ENCODE results near the gene CFAP74. TPM values are rescaled to one million over a fixed set of nuclear protein-coding genes. Genes with fewer than 3 reads are reported as not detected.
A peak's percentile ranks its signal among the peaks of the same experiment; 100 is the strongest.
"Not testable (repeated sequence)": the region's sequence is repeated elsewhere in the genome, so short reads cannot be mapped to it uniquely, and the experiment has no call there.

The CFAP74 gene
- total and polyA plus RNA-seq, 5 donors from 2014 or later: not detected

GRCh38 chr1:1986451-1987141 lies 17.0 kb downstream of the CFAP74 start:
- no peaks in the 10 kb centered on the region for H3K9me3 Mint-ChIP-seq
- DNase-seq (no peak), ATAC-seq (ENCODE audit: low read depth in 2 of 2) (no peak)
- Histone ChIP-seq H3K4me3 (ENCODE audit: low read depth, low read length) (no peak overlapping the region), H3K9me3 (ENCODE audit: control insufficient read depth in 2 of 2, low read length in 2 of 2) (no peaks in the 10 kb centered on the region), H3K36me3 (ENCODE audit: control insufficient read depth, insufficient read depth, low read length) (no peaks in the 10 kb centered on the region), H3K27ac (ENCODE audit: insufficient read depth, low read length, poor library complexity, severe bottlenecking) (no peak overlapping the region), H3K27me3 (ENCODE audit: control insufficient read depth, insufficient read depth, low read length) (peaks cover 2% of the 10 kb centered on the region), H3K4me1 (ENCODE audit: control insufficient read depth, insufficient read depth, low read length, poor library complexity, severe bottlenecking) (no peaks in the 10 kb centered on the region)
- peaks cover 9% of the 10 kb centered on the region for H3K27me3 Mint-ChIP-seq
- no peaks in the 10 kb centered on the region for H3K36me3 Mint-ChIP-seq
- no peak overlapping the region for H3K27ac Mint-ChIP-seq
- H3K4me1 Mint-ChIP-seq: peaks cover 0 to 2% (median 0%) of the 10 kb centered on the region in 4 donors
- no peak overlapping the region for H3K4me3 Mint-ChIP-seq

DNA sequence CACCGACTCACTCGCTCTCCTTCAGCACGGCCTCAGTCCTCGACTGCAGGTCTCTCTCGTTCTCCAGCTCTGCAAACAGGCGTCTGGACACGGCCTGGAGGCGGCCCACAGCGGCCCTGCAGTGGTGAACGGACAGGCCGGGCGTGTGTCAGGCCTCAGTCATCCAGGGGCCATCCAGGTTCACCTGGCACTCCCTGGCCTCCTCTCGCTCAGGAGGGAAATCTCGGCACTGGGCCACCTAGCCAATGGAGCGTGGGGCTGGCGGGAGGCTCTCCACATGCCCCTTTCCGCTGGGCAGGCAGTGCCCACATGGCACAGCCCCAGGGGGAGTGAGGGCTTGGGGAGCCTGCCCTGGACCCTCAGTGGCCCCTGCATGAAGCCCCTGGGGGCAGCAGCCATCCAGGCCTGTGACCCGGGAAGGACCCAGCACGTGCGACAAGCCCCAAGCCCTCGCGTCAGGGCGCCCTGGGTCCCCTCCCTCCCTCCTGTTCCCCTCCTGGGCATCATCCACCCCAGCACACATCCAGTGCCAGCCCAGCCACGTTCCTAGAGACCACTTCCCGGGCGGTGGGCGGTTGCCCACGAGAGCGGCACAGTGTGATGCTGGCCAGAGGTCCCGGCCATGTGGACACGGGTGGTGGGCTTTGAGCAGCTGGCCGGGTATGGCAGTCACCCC lies 18.1 kb downstream of the CFAP74 start:
- Mint-ChIP-seq H3K27me3 (no peaks in the 10 kb centered on the region), H3K27ac (no peak overlapping the region), H3K9me3 (no peaks in the 10 kb centered on the region), H3K4me3 (no peak overlapping the region), H3K36me3 (no peaks in the 10 kb centered on the region), H3K4me1 (peaks cover 0 to 2% (median 0%) of the 10 kb centered on the region in 4 donors)
- DNase-seq (no peak), ATAC-seq (ENCODE audit: low read depth in 2 of 2) (no peak)
- peaks cover 2% of the 10 kb centered on the region for H3K27me3 ChIP-seq (ENCODE audit: control insufficient read depth, insufficient read depth, low read length)
- no peaks in the 10 kb centered on the region for H3K36me3 ChIP-seq (ENCODE audit: control insufficient read depth, insufficient read depth, low read length)
- no peak overlapping the region for H3K27ac ChIP-seq (ENCODE audit: insufficient read depth, low read length, poor library complexity, severe bottlenecking)
- no peak overlapping the region for H3K4me3 ChIP-seq (ENCODE audit: low read depth, low read length)
- H3K9me3 ChIP-seq (ENCODE audit: control insufficient read depth in 2 of 2, low read length in 2 of 2): no peaks in the 10 kb centered on the region
- H3K4me1 ChIP-seq (ENCODE audit: control insufficient read depth, insufficient read depth, low read length, poor library complexity, severe bottlenecking): no peaks in the 10 kb centered on the region

DNA sequence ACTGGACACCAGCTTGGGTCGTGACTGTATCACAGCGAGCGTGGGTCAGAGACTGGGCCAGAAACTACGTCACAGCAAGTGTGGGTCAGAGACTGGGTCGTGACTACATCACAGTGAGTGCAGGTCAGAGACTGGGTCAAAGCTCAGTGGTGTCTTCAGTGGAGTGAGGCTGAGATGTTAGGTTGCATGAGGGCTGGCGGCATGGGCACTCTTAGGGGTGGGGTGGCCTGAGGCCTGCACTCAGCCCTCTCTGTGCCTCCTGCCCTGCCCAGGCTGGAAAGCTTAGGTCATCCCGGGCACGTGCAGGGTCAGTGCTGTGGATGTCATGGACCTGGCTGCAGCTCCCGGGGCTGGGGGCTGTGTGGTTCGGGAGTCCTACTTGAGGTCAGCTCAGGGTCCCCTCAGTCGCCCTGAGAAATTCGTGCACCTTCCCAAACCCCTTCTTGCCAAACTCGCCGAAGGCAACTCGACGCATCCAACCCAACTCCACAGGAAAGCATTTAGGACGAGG lies 19.0 kb downstream of the CFAP74 start:
- no peaks in the 10 kb centered on the region for H3K9me3 ChIP-seq (ENCODE audit: control insufficient read depth in 2 of 2, low read length in 2 of 2)
- no peaks in the 10 kb centered on the region for H3K27me3 Mint-ChIP-seq
- DNase-seq (no peak), ATAC-seq (ENCODE audit: low read depth in 2 of 2) (no peak)
- H3K4me3 Mint-ChIP-seq: peak overlapping the region in 1 of 4 donors; percentile 58
- no peaks in the 10 kb centered on the region for H3K36me3 ChIP-seq (ENCODE audit: control insufficient read depth, insufficient read depth, low read length)
- H3K36me3 Mint-ChIP-seq: no peaks in the 10 kb centered on the region
- no peaks in the 10 kb centered on the region for H3K27me3 ChIP-seq (ENCODE audit: control insufficient read depth, insufficient read depth, low read length)
- no peak overlapping the region for H3K4me3 ChIP-seq (ENCODE audit: low read depth, low read length)
- no peak overlapping the region for H3K27ac Mint-ChIP-seq
- peaks cover 0 to 2% (median 0%) of the 10 kb centered on the region in 4 donors for H3K4me1 Mint-ChIP-seq
- no peaks in the 10 kb centered on the region for H3K9me3 Mint-ChIP-seq
- H3K4me1 ChIP-seq (ENCODE audit: control insufficient read depth, insufficient read depth, low read length, poor library complexity, severe bottlenecking): no peaks in the 10 kb centered on the region
- H3K27ac ChIP-seq (ENCODE audit: insufficient read depth, low read length, poor library complexity, severe bottlenecking): no peak overlapping the region

- Histone ChIP-seq H3K27ac (ENCODE audit: insufficient read depth, low read length, poor library complexity, severe bottlenecking) (no peak overlapping the region), H3K4me1 (ENCODE audit: control insufficient read depth, insufficient read depth, low read length, poor library complexity, severe bottlenecking) (no peaks in the 10 kb centered on the region), H3K9me3 (ENCODE audit: control insufficient read depth in 2 of 2, low read length in 2 of 2) (no peaks in the 10 kb centered on the region), H3K36me3 (ENCODE audit: control insufficient read depth, insufficient read depth, low read length) (no peaks in the 10 kb centered on the region), H3K4me3 (ENCODE audit: low read depth, low read length) (no peak overlapping the region), H3K27me3 (ENCODE audit: control insufficient read depth, insufficient read depth, low read length) (no peaks in the 10 kb centered on the region)
- peaks cover 4% of the 10 kb centered on the region for H3K27me3 Mint-ChIP-seq
- H3K4me1 Mint-ChIP-seq: no peaks in the 10 kb centered on the region
- H3K9me3 Mint-ChIP-seq: peaks cover 0 to 2% (median 0%) of the 10 kb centered on the region in 7 donors
- no peaks in the 10 kb centered on the region for H3K36me3 Mint-ChIP-seq
- no peak overlapping the region for H3K4me3 Mint-ChIP-seq
- no peak for ATAC-seq (ENCODE audit: low read depth in 2 of 2)
- DNase-seq: no peak
- no peak overlapping the region for H3K27ac Mint-ChIP-seq
Measured at GRCh38 chr1:1982379-1983232, 21.0 kb downstream of the CFAP74 start.

DNA sequence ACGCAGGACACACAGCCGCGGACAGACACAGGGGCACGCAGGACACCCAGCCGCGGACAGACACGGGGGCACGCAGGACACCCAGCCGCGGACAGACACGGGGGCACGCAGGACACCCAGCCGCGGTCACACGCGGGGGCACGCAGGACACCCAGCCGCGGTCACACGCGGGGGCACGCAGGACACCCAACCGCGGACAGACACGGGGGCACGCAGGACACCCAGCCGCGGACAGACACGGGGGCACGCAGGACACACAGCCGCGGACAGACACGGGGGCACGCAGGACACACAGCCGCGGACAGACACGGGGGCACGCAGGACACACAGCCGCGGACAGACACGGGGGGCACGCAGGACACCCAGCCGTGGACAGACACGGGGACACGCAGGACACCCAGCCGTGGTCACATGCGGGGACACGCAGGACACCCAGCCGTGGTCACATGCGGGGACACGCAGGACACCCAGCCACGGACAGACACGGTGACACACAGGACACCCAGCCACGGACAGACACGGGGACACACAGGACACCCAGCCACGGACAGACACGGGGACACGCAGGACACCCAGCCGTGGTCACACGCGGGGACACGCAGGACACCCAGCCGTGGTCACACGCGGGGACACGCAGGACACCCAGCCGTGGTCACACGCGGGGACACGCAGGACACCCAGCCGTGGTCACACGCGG lies 21.8 kb downstream of the CFAP74 start:
- H3K27me3 Mint-ChIP-seq; H3K27ac Mint-ChIP-seq; DNase-seq; H3K4me1 Mint-ChIP-seq; H3K4me3 ChIP-seq (ENCODE audit: low read depth, low read length); H3K27ac ChIP-seq (ENCODE audit: insufficient read depth, low read length, poor library complexity, severe bottlenecking); H3K36me3 Mint-ChIP-seq; H3K9me3 ChIP-seq (ENCODE audit: control insufficient read depth in 2 of 2, low read length in 2 of 2); H3K36me3 ChIP-seq (ENCODE audit: control insufficient read depth, insufficient read depth, low read length); H3K27me3 ChIP-seq (ENCODE audit: control insufficient read depth, insufficient read depth, low read length); H3K4me3 Mint-ChIP-seq; H3K4me1 ChIP-seq (ENCODE audit: control insufficient read depth, insufficient read depth, low read length, poor library complexity, severe bottlenecking); H3K9me3 Mint-ChIP-seq; ATAC-seq (ENCODE audit: low read depth in 2 of 2): not testable (repeated sequence)

GRCh38 chr1:1981142-1981500 lies 22.5 kb downstream of the CFAP74 start:
- Mint-ChIP-seq H3K4me3 (no peak overlapping the region), H3K27me3 (peaks cover 4% of the 10 kb centered on the region), H3K27ac (no peak overlapping the region), H3K9me3 (peaks cover 0 to 2% (median 0%) of the 10 kb centered on the region in 7 donors), H3K4me1 (no peaks in the 10 kb centered on the region), H3K36me3 (no peaks in the 10 kb centered on the region)
- no peaks in the 10 kb centered on the region for H3K27me3 ChIP-seq (ENCODE audit: control insufficient read depth, insufficient read depth, low read length)
- ATAC-seq (ENCODE audit: low read depth in 2 of 2): no peak
- no peak overlapping the region for H3K4me3 ChIP-seq (ENCODE audit: low read depth, low read length)
- DNase-seq: no peak
- no peaks in the 10 kb centered on the region for H3K9me3 ChIP-seq (ENCODE audit: control insufficient read depth in 2 of 2, low read length in 2 of 2)
- H3K27ac ChIP-seq (ENCODE audit: insufficient read depth, low read length, poor library complexity, severe bottlenecking): no peak overlapping the region
- H3K4me1 ChIP-seq (ENCODE audit: control insufficient read depth, insufficient read depth, low read length, poor library complexity, severe bottlenecking): no peaks in the 10 kb centered on the region
- H3K36me3 ChIP-seq (ENCODE audit: control insufficient read depth, insufficient read depth, low read length): no peaks in the 10 kb centered on the region

- DNase-seq (no peak), ATAC-seq (ENCODE audit: low read depth in 2 of 2) (no peak)
- H3K4me1 Mint-ChIP-seq: no peaks in the 10 kb centered on the region
Measured at GRCh38 chr1:1980467-1981141, 23.0 kb downstream of the CFAP74 start.

More at GRCh38 chr1:1980467-1981141, 23.0 kb downstream of the CFAP74 start:
- H3K4me1 ChIP-seq (ENCODE audit: control insufficient read depth, insufficient read depth, low read length, poor library complexity, severe bottlenecking): no peaks in the 10 kb centered on the region
- H3K27me3 ChIP-seq (ENCODE audit: control insufficient read depth, insufficient read depth, low read length): no peaks in the 10 kb centered on the region
- H3K27ac ChIP-seq (ENCODE audit: insufficient read depth, low read length, poor library complexity, severe bottlenecking): no peak overlapping the region
- Mint-ChIP-seq H3K9me3 (peaks cover 0 to 2% (median 0%) of the 10 kb centered on the region in 7 donors), H3K36me3 (no peaks in the 10 kb centered on the region), H3K4me3 (no peak overlapping the region), H3K27ac (no peak overlapping the region), H3K27me3 (peaks cover 4% of the 10 kb centered on the region)
- no peak overlapping the region for H3K4me3 ChIP-seq (ENCODE audit: low read depth, low read length)
- H3K9me3 ChIP-seq (ENCODE audit: control insufficient read depth in 2 of 2, low read length in 2 of 2): no peaks in the 10 kb centered on the region
- H3K36me3 ChIP-seq (ENCODE audit: control insufficient read depth, insufficient read depth, low read length): no peaks in the 10 kb centered on the region
